ENCODE data around the gene UPK2. TPM values are rescaled to one million over a fixed set of nuclear protein-coding genes. Genes with fewer than 3 reads are reported as not detected.

Gene UPK2
- total RNA-seq, 2 experiments from 2014 or later: not detected

DNA sequence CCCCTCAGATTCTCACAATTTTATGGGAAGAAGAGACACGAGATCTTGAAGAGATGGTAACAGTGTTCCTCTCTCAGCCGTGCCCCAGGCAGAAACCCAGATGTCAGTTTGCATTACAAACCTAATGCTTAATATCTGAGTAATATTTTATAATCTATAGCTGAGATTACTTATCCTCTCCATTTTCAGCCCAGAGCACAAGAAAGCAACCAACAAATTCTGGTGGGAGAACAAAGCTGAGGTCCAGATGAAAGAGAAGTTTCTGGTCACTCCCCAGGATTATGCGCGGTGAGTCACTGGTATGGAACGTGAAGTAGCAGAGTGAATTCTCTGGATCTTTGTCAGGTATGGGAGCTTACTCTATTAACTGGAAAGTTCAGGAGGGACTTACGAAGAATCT lies 42.7 kb downstream of the UPK2 start:
- ChIA-PET CTCF (interaction anchor here (0.7 to 1.2 kb wide), 2 partner anchors 108 to 324 kb away, joined by 3 read pairs; no protein-coding TSS in a partner anchor), POLR2A (interaction anchor here (1.5 to 2.1 kb wide), 2 partner anchors 16 to 20 kb away, joined by 4 to 7 read pairs; partner anchors contain the start of gene TRAPPC4)
- Mint-ChIP-seq H3K27me3 (no peaks in the 10 kb centered on the region), H3K4me3 (peak overlapping the region; percentile 88), H3K36me3 (peaks cover 42% of the 10 kb centered on the region), H3K9me3 (no peaks in the 10 kb centered on the region), H3K27ac (peak overlapping the region; percentile 94), H3K4me1 (ENCODE audit: low read depth) (peaks cover 28% of the 10 kb centered on the region)
- no peak for DNase-seq
- intact Hi-C loops (cut with micrococcal nuclease): loop anchor here (1.0 to 5.0 kb wide), 4 partner anchors 19 to 695 kb away; partner anchors contain the start of genes CD3E, DDX6, RPS25 and SLC37A4

DNA sequence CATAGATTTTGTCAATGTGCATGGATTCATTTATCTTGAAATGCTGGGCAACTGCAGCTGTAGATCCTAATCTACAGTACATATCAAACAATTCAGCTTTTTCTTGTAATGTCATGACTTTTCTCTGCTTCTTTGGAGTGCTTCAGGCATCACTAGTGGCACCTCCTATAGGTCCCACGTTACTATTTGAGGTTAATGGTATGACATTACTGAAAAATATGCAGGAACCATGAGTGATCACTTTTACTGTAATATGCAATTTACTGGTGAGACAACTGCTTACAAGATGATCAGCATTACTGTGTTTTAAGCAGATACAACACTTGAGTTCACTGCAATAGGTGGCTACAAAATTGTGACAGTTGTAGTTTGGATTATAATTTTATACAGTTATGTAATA lies 44.8 kb downstream of the UPK2 start:
- Mint-ChIP-seq H3K27ac (no peak overlapping the region), H3K9me3 (no peaks in the 10 kb centered on the region), H3K36me3 (peaks cover 46% of the 10 kb centered on the region), H3K4me1 (ENCODE audit: low read depth) (peaks cover 32% of the 10 kb centered on the region), H3K27me3 (no peaks in the 10 kb centered on the region), H3K4me3 (no peak overlapping the region)
- intact Hi-C loops (cut with micrococcal nuclease): no loop called here
- CTCF ChIA-PET: no interaction called here
- POLR2A ChIA-PET: interaction anchor here (0.5 to 2.1 kb wide), 2 partner anchors 8 to 14 kb away, joined by 3 to 7 read pairs; no protein-coding TSS in a partner anchor
- no peak for DNase-seq

DNA sequence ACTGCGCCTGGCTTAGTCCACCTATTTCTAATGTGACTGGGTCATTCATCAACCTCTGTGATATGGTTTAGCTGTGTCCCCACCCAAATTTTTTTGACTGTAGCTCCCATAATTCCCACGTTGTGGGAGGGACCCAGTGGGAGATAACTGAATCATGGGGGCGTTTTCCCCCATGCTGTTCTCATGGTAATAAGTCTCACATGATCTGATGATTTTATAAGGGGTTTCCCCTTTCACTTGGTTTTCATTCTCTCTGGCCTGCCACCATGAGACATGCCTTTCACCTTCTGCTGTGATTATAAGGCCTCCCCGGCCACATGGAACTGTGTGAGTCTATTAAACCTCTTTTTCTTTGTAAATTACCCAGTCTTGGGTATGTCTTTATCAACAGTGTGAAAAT lies 50.6 kb downstream of the UPK2 start:
- H3K27me3 Mint-ChIP-seq: no peaks in the 10 kb centered on the region
- peaks cover 11% of the 10 kb centered on the region for H3K4me1 Mint-ChIP-seq (ENCODE audit: low read depth)
- peaks cover 31% of the 10 kb centered on the region for H3K36me3 Mint-ChIP-seq
- peak overlapping the region; percentile 5 for H3K27ac Mint-ChIP-seq
- H3K9me3 Mint-ChIP-seq: no peaks in the 10 kb centered on the region
- CTCF ChIA-PET: no interaction called here
- intact Hi-C loops (cut with micrococcal nuclease): no loop called here
- no peak for DNase-seq
- POLR2A ChIA-PET: no interaction called here
- H3K4me3 Mint-ChIP-seq: no peak overlapping the region

Small RNA genes within 50 kb of the gene (microRNA-seq; reads per million reads assigned to microRNA genes)
- not detected for gene MIR4492 (ENCODE audit: borderline microRNAs expressed, borderline number of aligned reads, borderline replicate concordance)

Other genes with a start within 250 kb of the UPK2 start
- gene DDX6, start 165.1 kb upstream of the UPK2 start, total RNA-seq: 100 to 1,000 TPM; 175 to 180 TPM
- 10 to 100 TPM; 28.0 to 28.3 TPM for gene CXCR5, start 72.4 kb upstream of the UPK2 start, total RNA-seq
- gene BCL9L, start 30.4 kb upstream of the UPK2 start, total RNA-seq: 10 to 100 TPM; 28.2 to 31.8 TPM
- not detected for gene FOXR1, start 15.5 kb downstream of the UPK2 start, total RNA-seq
- 10 to 100 TPM; 21.4 to 22.3 TPM for gene CENATAC, start 41.8 kb downstream of the UPK2 start, total RNA-seq
- gene RPS25, start 62.0 kb downstream of the UPK2 start, total RNA-seq: 1,000 to 10,000 TPM; 1,852 to 1,922 TPM
- 10 to 100 TPM; 86.4 to 87.8 TPM for gene TRAPPC4, start 62.5 kb downstream of the UPK2 start, total RNA-seq
- gene SLC37A4, start 74.6 kb downstream of the UPK2 start, total RNA-seq: 10 to 100 TPM; 33.4 to 37.0 TPM
- 100 to 1,000 TPM; 127 to 136 TPM for gene HYOU1, start 100.9 kb downstream of the UPK2 start, total RNA-seq
- 10 to 100 TPM; 19.2 to 21.1 TPM for gene VPS11, start 111.5 kb downstream of the UPK2 start, total RNA-seq
- gene HMBS, start 128.6 kb downstream of the UPK2 start, total RNA-seq: 10 to 100 TPM; 31.2 to 33.8 TPM
- gene DPAGT1, start 145.6 kb downstream of the UPK2 start, total RNA-seq: 10 to 100 TPM; 64.4 to 66.9 TPM
- 10 to 100 TPM; 23.6 to 25.2 TPM for gene C2CD2L, start 151.0 kb downstream of the UPK2 start, total RNA-seq
- 10 to 100 TPM; 22.3 to 24.3 TPM for gene HINFP, start 165.3 kb downstream of the UPK2 start, total RNA-seq
- not detected for gene ABCG4, start 192.8 kb downstream of the UPK2 start, total RNA-seq
- 10 to 100 TPM; 18.4 to 18.7 TPM for gene NLRX1, start 212.4 kb downstream of the UPK2 start, total RNA-seq
- under 1 TPM in 1 of 2 experiments, not detected in 1; 0.36 TPM for gene NHERF4, start 229.2 kb downstream of the UPK2 start, total RNA-seq